Activated naive CD4-positive, alpha-beta T cell (primary cell): ENCODE data around the gene CLMN.

Experiments
- DNase-seq, 4 experiments: peaks; one replicate each; lab custom pipeline; 2025; lab: John Stamatoyannopoulos, UW

Gene CLMN

GRCh38 chr14:95319312-95320077 is at the start of gene CLMN:
Gene CLMN, minus strand, starts transcription at chr14:95319908. Its CDS starts 116 bp downstream, at chr14:95319792.
- DNase-seq, result peak in 1 of 4 experiments; percentile 31

GRCh38 chr14:95365401-95365800 is 45.7 kb upstream of the CLMN start:
- DNase-seq, result no peak

- DNase-seq, result no peak
Measured at GRCh38 chr14:95364481-95365209, 44.9 kb upstream of the CLMN start.

- no peak for DNase-seq
Measured at GRCh38 chr14:95363468-95363954, 43.8 kb upstream of the CLMN start.

- no peak for DNase-seq
Measured at GRCh38 chr14:95362138-95362494, 42.4 kb upstream of the CLMN start.

- no peak for DNase-seq
Measured at GRCh38 chr14:95361373-95362137, 41.8 kb upstream of the CLMN start.

- no peak for DNase-seq
Measured at GRCh38 chr14:95360828-95361227, 41.1 kb upstream of the CLMN start.

GRCh38 chr14:95359994-95360826 is 40.5 kb upstream of the CLMN start:
- DNase-seq, result no peak

GRCh38 chr14:95356245-95356869 is 36.6 kb upstream of the CLMN start:
- no peak for DNase-seq

- DNase-seq, result no peak
Measured at GRCh38 chr14:95355422-95355821, 35.7 kb upstream of the CLMN start.

- no peak for DNase-seq
Measured at GRCh38 chr14:95354834-95355233, 35.1 kb upstream of the CLMN start.

GRCh38 chr14:95353664-95354063 is 34.0 kb upstream of the CLMN start:
- DNase-seq, result no peak

GRCh38 chr14:95353007-95353406 is 33.3 kb upstream of the CLMN start:
- DNase-seq, result no peak

- DNase-seq, result no peak
Measured at GRCh38 chr14:95352481-95352880, 32.8 kb upstream of the CLMN start.

- no peak for DNase-seq
Measured at GRCh38 chr14:95349241-95349640, 29.5 kb upstream of the CLMN start.

- no peak for DNase-seq
Measured at GRCh38 chr14:95348395-95349080, 28.8 kb upstream of the CLMN start.

GRCh38 chr14:95346820-95347219 is 27.1 kb upstream of the CLMN start:
- no peak for DNase-seq

GRCh38 chr14:95346266-95346665 is 26.6 kb upstream of the CLMN start:
- DNase-seq, result no peak

- no peak for DNase-seq
Measured at GRCh38 chr14:95345032-95345431, 25.3 kb upstream of the CLMN start.

GRCh38 chr14:95344536-95344935 is 24.8 kb upstream of the CLMN start:
- DNase-seq, result no peak

GRCh38 chr14:95341564-95341963 is 21.9 kb upstream of the CLMN start:
- DNase-seq, result no peak
